ENCODE data around the gene AGRN.

- TF ChIP-seq, protein P1, sequence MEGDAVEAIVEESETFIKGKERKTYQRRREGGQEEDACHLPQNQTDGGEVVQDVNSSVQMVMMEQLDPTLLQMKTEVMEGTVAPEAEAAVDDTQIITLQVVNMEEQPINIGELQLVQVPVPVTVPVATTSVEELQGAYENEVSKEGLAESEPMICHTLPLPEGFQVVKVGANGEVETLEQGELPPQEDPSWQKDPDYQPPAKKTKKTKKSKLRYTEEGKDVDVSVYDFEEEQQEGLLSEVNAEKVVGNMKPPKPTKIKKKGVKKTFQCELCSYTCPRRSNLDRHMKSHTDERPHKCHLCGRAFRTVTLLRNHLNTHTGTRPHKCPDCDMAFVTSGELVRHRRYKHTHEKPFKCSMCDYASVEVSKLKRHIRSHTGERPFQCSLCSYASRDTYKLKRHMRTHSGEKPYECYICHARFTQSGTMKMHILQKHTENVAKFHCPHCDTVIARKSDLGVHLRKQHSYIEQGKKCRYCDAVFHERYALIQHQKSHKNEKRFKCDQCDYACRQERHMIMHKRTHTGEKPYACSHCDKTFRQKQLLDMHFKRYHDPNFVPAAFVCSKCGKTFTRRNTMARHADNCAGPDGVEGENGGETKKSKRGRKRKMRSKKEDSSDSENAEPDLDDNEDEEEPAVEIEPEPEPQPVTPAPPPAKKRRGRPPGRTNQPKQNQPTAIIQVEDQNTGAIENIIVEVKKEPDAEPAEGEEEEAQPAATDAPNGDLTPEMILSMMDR (conservative IDR thresholded peaks at IDR 0.05 in 1 of 2, IDR thresholded peaks at IDR 0.05 in 1 of 2; ENCODE audit: extremely low read depth in 1 of 2, insufficient read depth in 1 of 2, low read depth in 1 of 2, low read length in 2 of 2): no peak
- no peak for TF ChIP-seq EZH2 (IDR thresholded peaks at IDR 0.05; ENCODE audit: borderline replicate concordance, low read length)
These were observed 5.8 kb upstream of the AGRN start for GRCh38 chr1:1013922-1014648.

Data from mammary epithelial cell (primary cell).